H9 (cell line): ENCODE results near the gene VCPKMT. TPM values are rescaled to one million over a fixed set of nuclear protein-coding genes. Genes with fewer than 3 reads are reported as not detected.
A peak's percentile ranks its signal among the peaks of the same experiment; 100 is the strongest.

Source experiments
- DNase-seq: peaks from one replicate; pipeline ENCODE4 v3.0.0-alpha.2; 2017
- H2AFZ ChIP-seq: one replicate; pipeline ENCODE4 v1.6.1; 2013; ENCODE audit warnings: mild to moderate bottlenecking, low read length, control low read depth, moderate library complexity
- H2AK5ac ChIP-seq: 2 replicates; pipeline ENCODE4 v1.6.1; 2013; ENCODE audit warnings: low read length, control low read depth, mixed read lengths; ENCODE audit not compliant: insufficient read length
- H2BK120ac ChIP-seq: one replicate; pipeline ENCODE4 v1.6.1; 2013; ENCODE audit warnings: low read depth, mild to moderate bottlenecking, low read length, control low read depth, inconsistent platforms; ENCODE audit not compliant: poor library complexity, severe bottlenecking
- H2BK12ac ChIP-seq: 2 replicates; pipeline ENCODE4 v1.6.1; 2013; ENCODE audit warnings: low read length, control low read depth, mixed read lengths, low read depth; ENCODE audit not compliant: insufficient read length
- H2BK15ac ChIP-seq: 2 replicates; pipeline ENCODE4 v1.6.1; 2013; ENCODE audit warnings: low read depth, low read length, control low read depth
- H2BK20ac ChIP-seq: one replicate; pipeline ENCODE4 v1.6.1; 2013; ENCODE audit warnings: low read depth, mild to moderate bottlenecking, low read length, control low read depth, inconsistent platforms; ENCODE audit not compliant: poor library complexity, severe bottlenecking
- H2BK5ac ChIP-seq: 2 replicates; pipeline ENCODE4 v1.6.1; 2013; ENCODE audit warnings: low read length, control low read depth, mixed read lengths; ENCODE audit not compliant: insufficient read length
- H3K14ac ChIP-seq: 2 replicates; pipeline ENCODE4 v1.6.1; 2013; ENCODE audit warnings: low read length, control low read depth; ENCODE audit not compliant: insufficient read depth
- H3K18ac ChIP-seq: 2 replicates; pipeline ENCODE4 v1.6.1; 2013; ENCODE audit warnings: low read depth, mild to moderate bottlenecking, mixed read lengths, low read length, control low read depth; ENCODE audit not compliant: insufficient read length
- H3K23ac ChIP-seq: 2 replicates; pipeline ENCODE4 v1.6.1; 2013; ENCODE audit warnings: low read length, control low read depth, mixed read lengths, low read depth; ENCODE audit not compliant: insufficient read length
- H3K23me2 ChIP-seq: 2 replicates; pipeline ENCODE4 v1.6.1; 2013; ENCODE audit warnings: low read depth, mild to moderate bottlenecking, mixed read lengths, low read length, control low read depth; ENCODE audit not compliant: insufficient read length, poor library complexity, severe bottlenecking
- H3K27ac ChIP-seq: 2 replicates; pipeline ENCODE4 v1.5.1; 2013; ENCODE audit warnings: low read length, control low read depth, mixed read lengths, low read depth; ENCODE audit not compliant: insufficient read length
- H3K27me3 ChIP-seq: 2 replicates; pipeline ENCODE4 v1.6.1; 2013; ENCODE audit warnings: low read length, control low read depth, inconsistent platforms; ENCODE audit not compliant: insufficient read depth
- H3K4ac ChIP-seq: 2 replicates; pipeline ENCODE4 v1.6.1; 2013; ENCODE audit warnings: low read depth, mild to moderate bottlenecking, control low read depth, inconsistent platforms, low read length, moderate library complexity
- H3K4me1 ChIP-seq: 2 replicates; pipeline ENCODE4 v1.6.1; 2013; ENCODE audit warnings: low read length, control low read depth, inconsistent platforms; ENCODE audit not compliant: insufficient read depth
- H3K4me2 ChIP-seq: 2 replicates; pipeline ENCODE4 v1.6.1; 2013; ENCODE audit warnings: low read length, control low read depth, mixed read lengths; ENCODE audit not compliant: insufficient read length, insufficient read depth
- H3K56ac ChIP-seq: 2 replicates; pipeline ENCODE4 v1.6.1; 2013; ENCODE audit warnings: low read depth, mild to moderate bottlenecking, mixed read lengths, low read length, control low read depth; ENCODE audit not compliant: insufficient read length
- H3K79me1 ChIP-seq: 2 replicates; pipeline ENCODE4 v1.6.1; 2013; ENCODE audit warnings: low read depth, mild to moderate bottlenecking, moderate library complexity, low read length, control low read depth, inconsistent platforms; ENCODE audit not compliant: insufficient read depth, poor library complexity, severe bottlenecking
- H3K79me2 ChIP-seq: 2 replicates; pipeline ENCODE4 v1.6.1; 2013; ENCODE audit warnings: low read length, control low read depth, inconsistent platforms; ENCODE audit not compliant: insufficient read depth
- H3K9ac ChIP-seq: 2 replicates; pipeline ENCODE4 v1.6.1; 2013; ENCODE audit warnings: low read length, control low read depth, mixed read lengths; ENCODE audit not compliant: insufficient read length; ENCODE audit errors: extremely low read depth
- H3K9me3 ChIP-seq: one replicate; pipeline ENCODE4 v1.6.1; 2013; ENCODE audit warnings: low read depth, low read length, inconsistent platforms; ENCODE audit not compliant: control insufficient read depth
- H3T11ph ChIP-seq: one replicate; pipeline ENCODE4 v1.6.1; 2013; ENCODE audit warnings: mild to moderate bottlenecking, low read length, control low read depth, inconsistent platforms
- H4K20me1 ChIP-seq: one replicate; pipeline ENCODE4 v1.6.1; 2013; ENCODE audit not compliant: control insufficient read depth, insufficient read length, insufficient read depth
- H4K5ac ChIP-seq: 2 replicates; pipeline ENCODE4 v1.6.1; 2013; ENCODE audit warnings: low read depth, mild to moderate bottlenecking, mixed read lengths, low read length, control low read depth; ENCODE audit not compliant: insufficient read length
- H4K8ac ChIP-seq: replicated peaks from 2 replicates; pipeline ENCODE4 v1.6.1; 2013; ENCODE audit warnings: low read length, control low read depth, mixed read lengths, low read depth; ENCODE audit not compliant: insufficient read length
- H4K91ac ChIP-seq: 2 replicates; pipeline ENCODE4 v1.6.1; 2013; ENCODE audit warnings: low read depth, mild to moderate bottlenecking, moderate library complexity, mixed read lengths, low read length, control low read depth; ENCODE audit not compliant: insufficient read length
- H3K27ac Mint-ChIP-seq, 3 experiments: 2 replicates in 2 of 3; 3 replicates in 1 of 3; pipeline ENCODE4 v1.8.0; 2020 to 2021; ENCODE audit warnings: mixed read lengths in 3 of 3, mild to moderate bottlenecking in 1 of 3, moderate library complexity in 1 of 3
- H3K27me3 Mint-ChIP-seq: 2 replicates; pipeline ENCODE4 v1.8.0; 2021; ENCODE audit warnings: low read depth, mild to moderate bottlenecking, moderate library complexity, mixed read lengths
- H3K36me3 Mint-ChIP-seq, 3 experiments: 2 replicates in 2 of 3; 3 replicates in 1 of 3; pipeline ENCODE4 v1.8.0; 2020 to 2021; ENCODE audit warnings: low read depth in 3 of 3, mixed read lengths in 3 of 3; ENCODE audit not compliant: insufficient read depth in 1 of 3
- H3K4me1 Mint-ChIP-seq, 2 experiments: 2 replicates each; pipeline ENCODE4 v1.8.0; 2020; ENCODE audit warnings: mixed read lengths in 2 of 2
- H3K4me3 Mint-ChIP-seq, 2 experiments: 2 replicates in 1 of 2; 3 replicates in 1 of 2; pipeline ENCODE4 v1.8.0; 2020 to 2021; ENCODE audit warnings: mild to moderate bottlenecking in 2 of 2, mixed read lengths in 2 of 2, moderate library complexity in 1 of 2
- H3K9me3 Mint-ChIP-seq, 2 experiments: 2 replicates in 1 of 2; 3 replicates in 1 of 2; pipeline ENCODE4 v1.8.0; 2020; ENCODE audit warnings: mild to moderate bottlenecking in 2 of 2, mixed read lengths in 2 of 2, moderate library complexity in 1 of 2
- CTCF ChIP-seq: fragments of 200-600 bp; sonication (generic); conservative IDR thresholded peaks from 3 replicates; pipeline ENCODE4 v1.8.0; 2021; ENCODE audit warnings: antibody characterized with exemption, mild to moderate bottlenecking
- WGBS: extraction: QIAGEN DNeasy Blood & Tissue Kit; methylation state at CpG from one replicate; pipeline ENCODE4 v1.1.7; 2013; ENCODE audit warnings: missing lambda C conversion rate, low lambda C conversion rate, mixed read lengths; ENCODE audit not compliant: insufficient read length; ENCODE audit errors: extremely low coverage; 5-methylcytosine and 5-hydroxymethylcytosine counted together
- total RNA-seq: library from RNA; stranded (reverse); gene quantifications from 2 replicates; pipeline ENCODE4 v1.2.1, GENCODE V29; 2021

The VCPKMT gene
- total RNA-seq, 1 experiment from 2014 or later, result 13.7 TPM

GRCh38 chr14:50061664-50062437 is 54.5 kb downstream of the VCPKMT start:
- no CpG with 5 or more reads among the region's 11 CpGs for WGBS
- Histone ChIP-seq H3K14ac (peak overlapping the region; percentile 3; the same call in 1 of the 2 replicates), H3K27ac (no peak overlapping the region), H2BK20ac (no peak overlapping the region), H3K56ac (no peak overlapping the region), H3K4me1 (peaks cover 6% of the 10 kb centered on the region; the same call in 1 of the 2 replicates), H2BK12ac (no peak overlapping the region), H4K20me1 (no peaks in the 10 kb centered on the region), H3K9ac (no peak overlapping the region), H2BK15ac (no peak overlapping the region), H2AFZ (no peak overlapping the region), H3K4me2 (no peak overlapping the region), H4K8ac (no peak overlapping the region), H3K18ac (no peak overlapping the region), H3K9me3 (no peaks in the 10 kb centered on the region), H2AK5ac (no peak overlapping the region), H2BK120ac (no peak overlapping the region), H3K27me3 (no peaks in the 10 kb centered on the region), H4K91ac (no peak overlapping the region), H3K79me2 (no peaks in the 10 kb centered on the region), H2BK5ac (no peak overlapping the region), H4K5ac (no peak overlapping the region), H3K23ac (no peak overlapping the region), H3K23me2 (no peaks in the 10 kb centered on the region), H3K4ac (no peak overlapping the region), H3T11ph (no peak overlapping the region), H3K79me1 (no peaks in the 10 kb centered on the region)
- peak overlapping the region in 2 of 3 experiments; percentile 38 to 93; a peak in 4 of 7 replicates for H3K27ac Mint-ChIP-seq
- peaks cover 30 to 34% of the 10 kb centered on the region in 2 experiments for H3K4me1 Mint-ChIP-seq
- TF ChIP-seq CTCF, result no peak
- no peaks in the 10 kb centered on the region for H3K27me3 Mint-ChIP-seq
- H3K4me3 Mint-ChIP-seq, result no peak overlapping the region
- H3K36me3 Mint-ChIP-seq, result no peaks in the 10 kb centered on the region; a peak in 1 of 7 replicates
- H3K9me3 Mint-ChIP-seq, result no peaks in the 10 kb centered on the region
- DNase-seq, result no peak
